SKM-1 treated with dmso at 0.1 percent for 144 hours (cell line): Measurements from ENCODE around the gene NTN1.
"Not testable (repeated sequence)": the region's sequence is repeated elsewhere in the genome, so short reads cannot be mapped to it uniquely, and the experiment has no call there.

Experiments
- DNase-seq: peaks from one replicate; lab custom pipeline; 2025; ENCODE audit not compliant: unreplicated experiment; lab: John Stamatoyannopoulos, UW

The NTN1 gene

DNA sequence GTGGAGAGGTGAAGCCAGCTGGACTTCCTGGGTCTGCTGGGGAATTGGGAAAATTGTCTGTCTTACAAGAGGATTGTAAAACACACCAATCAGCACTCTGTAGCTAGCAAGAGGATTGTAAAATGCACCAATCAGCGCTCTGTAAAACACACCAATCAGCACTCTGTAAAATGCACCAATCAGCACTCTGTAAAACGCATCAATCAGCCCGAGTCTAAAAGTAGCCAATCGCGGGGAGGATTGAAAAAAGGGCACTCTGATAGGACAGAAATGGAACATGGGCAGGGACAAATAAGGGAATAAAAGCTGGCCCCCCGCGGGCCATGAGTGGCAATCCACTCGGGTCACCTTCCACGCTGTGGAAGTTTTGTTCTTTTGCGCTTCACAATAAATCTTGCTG is 130.4 kb downstream of the NTN1 start:
- not testable (repeated sequence) for DNase-seq

DNA sequence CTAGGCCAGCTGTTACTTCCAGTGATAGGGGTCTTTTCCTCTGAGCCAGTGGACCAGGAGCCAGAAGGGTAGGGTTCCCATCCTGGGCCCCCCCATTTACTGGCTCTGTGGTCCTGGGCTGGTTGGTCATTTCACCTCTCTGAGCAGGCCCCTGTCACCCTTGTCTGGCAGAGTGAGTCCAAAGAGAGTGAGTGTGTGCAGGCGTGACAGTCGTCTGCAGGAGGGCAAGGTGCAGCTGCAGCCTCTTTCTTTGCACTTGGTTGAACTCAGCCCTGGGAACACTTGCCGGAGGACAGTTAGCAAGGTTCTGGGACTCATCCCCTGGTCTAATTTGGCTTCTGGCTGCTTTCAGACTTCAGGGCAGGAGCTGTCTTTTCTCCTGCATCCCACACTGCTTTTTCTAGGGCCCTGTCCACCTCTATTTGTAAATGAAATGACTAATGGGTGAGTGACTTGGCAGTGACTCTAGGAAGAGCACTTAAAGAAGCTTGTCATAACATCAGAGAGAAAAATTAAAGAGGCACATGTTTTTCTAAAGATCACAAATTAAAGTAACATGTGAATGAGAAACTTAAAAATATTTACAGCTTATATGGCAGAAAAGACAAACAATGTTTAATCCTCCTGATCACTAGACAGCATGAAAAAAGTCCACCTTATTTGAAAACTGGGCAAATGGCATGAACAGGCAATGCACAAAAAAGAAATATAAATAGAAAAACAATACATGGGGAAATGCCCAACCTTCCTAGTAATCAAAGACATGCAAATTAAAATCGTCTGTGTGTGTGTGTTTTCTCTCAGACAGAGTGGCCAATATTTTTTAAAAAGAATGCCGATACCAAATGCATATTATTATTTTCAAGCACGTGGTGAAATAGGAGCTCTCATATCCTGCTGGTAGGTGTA is 137.5 kb downstream of the NTN1 start:
- DNase-seq: no peak

GRCh38 chr17:9162275-9162985 is 141.1 kb downstream of the NTN1 start:
- DNase-seq: no peak

GRCh38 chr17:9166788-9167187 is 145.5 kb downstream of the NTN1 start:
- no peak for DNase-seq

GRCh38 chr17:9167379-9167778 is 146.1 kb downstream of the NTN1 start:
- no peak for DNase-seq

DNA sequence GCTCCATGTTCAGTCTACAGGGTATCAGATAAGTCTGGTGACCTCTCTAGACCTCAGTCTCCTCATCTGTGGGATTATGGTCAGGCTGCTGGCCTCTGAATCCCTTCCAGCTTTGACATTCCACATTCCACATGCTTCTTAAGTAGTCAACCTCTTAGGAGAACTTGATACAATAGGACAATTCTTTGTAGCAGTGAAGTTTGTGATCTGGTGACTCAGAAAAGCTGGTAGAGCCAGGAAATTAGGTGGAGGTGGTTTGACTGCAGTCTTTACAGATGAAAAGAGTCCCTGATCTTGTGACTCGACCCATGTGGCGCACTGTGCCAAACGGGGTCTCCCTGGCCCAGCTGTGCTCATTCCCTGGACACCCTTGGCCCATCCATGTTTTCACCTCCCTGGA is 147.8 kb downstream of the NTN1 start:
- no peak for DNase-seq

DNA sequence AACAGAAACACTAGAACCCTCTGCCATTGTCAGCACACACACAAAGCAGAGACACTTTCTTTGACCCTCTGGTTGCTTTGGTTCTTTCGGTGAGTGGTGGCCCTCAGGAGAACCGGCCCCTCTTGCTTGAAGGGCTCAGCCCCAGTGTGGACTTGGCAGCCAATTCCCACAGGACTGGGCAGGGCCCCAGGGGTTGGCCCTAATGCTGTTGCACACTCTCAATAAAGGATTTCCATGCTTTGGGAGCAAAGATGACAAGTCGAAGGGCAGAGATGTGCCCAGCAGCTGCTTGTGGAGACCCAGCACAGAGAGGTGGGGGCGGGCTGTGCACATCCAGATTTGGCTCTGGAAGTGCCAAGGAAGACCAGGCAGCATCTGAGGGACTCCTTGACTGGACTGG is 149.0 kb downstream of the NTN1 start:
- no peak for DNase-seq

DNA sequence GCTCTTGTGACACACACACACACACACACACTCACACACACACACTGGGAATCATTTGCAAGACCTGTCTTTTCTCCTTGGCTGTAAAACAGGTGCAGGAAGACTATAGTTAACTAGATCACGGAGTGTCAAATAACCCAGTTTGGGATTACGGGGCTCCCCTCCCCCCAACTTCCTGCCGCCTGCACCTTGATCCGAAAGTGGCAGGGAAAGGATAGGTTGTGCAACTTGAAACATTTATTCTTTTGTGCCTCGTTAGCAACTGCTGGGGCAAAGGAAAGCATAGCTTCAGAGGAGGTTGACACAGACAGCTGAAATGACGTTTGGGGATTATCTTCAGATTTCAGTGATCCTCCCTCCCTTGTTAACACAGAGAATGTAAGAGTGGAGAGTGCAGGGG is 149.5 kb downstream of the NTN1 start:
- DNase-seq: no peak

DNA sequence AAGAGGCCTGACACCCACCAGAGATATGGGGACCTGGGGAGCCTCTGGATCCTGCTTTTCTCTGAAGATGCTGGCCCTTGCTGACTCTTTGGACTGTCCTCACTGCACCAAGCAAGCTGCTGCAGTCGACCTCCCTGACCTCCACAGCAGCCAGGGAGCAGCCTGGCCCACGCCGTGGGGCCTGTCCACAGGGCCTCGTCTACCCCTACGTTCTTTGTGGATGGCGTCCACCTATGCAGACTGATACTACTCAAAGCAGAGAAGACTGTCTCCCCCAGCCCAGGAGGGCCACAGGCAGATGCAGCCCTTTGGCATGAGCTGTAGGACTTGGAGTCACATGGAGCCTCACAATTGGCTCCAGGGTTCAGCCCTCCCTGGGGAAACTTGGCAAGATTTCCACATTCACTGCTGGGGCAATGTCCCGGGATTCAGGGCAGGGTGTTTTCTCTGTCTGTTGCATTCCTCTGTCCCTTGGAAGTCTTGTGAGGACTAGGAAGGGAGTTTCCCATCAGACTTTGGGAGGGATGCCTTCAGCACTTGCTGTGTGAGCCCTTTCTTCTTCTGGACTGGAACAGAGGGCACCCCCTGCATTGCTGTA is 152.2 kb downstream of the NTN1 start:
- no peak for DNase-seq

- no peak for DNase-seq
Observed at GRCh38 chr17:9174312-9174711, 153.0 kb downstream of the NTN1 start.

GRCh38 chr17:9174779-9175574 is 153.7 kb downstream of the NTN1 start:
- DNase-seq: no peak

GRCh38 chr17:9175700-9176467 is 154.6 kb downstream of the NTN1 start:
- DNase-seq: no peak

DNA sequence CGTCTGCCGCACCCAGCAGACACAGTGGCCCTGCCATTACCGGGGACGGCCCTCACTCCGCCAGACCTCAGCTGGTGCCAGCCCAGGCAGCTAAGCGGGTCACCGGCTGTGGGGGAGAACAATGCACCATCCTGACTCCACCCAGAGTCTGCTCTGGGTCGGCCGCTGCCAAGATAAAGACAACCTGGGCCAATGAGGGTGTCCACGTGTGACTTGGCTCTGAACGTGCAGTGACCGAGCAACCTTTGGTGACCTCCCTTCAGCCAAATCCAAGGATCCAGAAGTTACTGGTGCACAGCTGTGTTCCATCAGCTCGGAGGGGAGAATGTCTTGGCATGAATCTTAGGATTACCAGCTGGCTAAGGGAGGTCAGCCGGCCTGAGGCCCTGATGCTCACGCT is 155.9 kb downstream of the NTN1 start:
- DNase-seq: no peak

DNA sequence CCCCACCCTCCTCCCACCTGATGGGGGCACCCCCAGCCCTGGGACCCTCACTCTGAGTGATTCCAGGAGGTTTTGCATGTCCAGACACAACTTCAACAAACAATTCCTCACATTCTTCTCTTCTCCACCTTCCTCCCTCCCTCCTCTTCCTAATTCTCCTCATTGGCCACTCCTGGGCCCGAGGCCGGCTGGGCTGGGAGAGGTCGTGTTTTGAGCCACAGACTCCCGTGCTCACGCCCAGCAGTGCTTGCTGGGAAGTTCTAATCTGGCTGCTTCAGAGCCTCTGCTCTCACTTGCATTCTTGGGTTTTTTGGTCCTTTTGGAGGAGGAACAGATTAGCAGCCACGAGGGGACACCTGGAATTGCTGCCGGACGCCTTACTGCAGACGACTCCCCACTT is 157.0 kb downstream of the NTN1 start:
- no peak for DNase-seq

- DNase-seq: no peak
Observed at GRCh38 chr17:9179602-9180001, 158.3 kb downstream of the NTN1 start.

DNA sequence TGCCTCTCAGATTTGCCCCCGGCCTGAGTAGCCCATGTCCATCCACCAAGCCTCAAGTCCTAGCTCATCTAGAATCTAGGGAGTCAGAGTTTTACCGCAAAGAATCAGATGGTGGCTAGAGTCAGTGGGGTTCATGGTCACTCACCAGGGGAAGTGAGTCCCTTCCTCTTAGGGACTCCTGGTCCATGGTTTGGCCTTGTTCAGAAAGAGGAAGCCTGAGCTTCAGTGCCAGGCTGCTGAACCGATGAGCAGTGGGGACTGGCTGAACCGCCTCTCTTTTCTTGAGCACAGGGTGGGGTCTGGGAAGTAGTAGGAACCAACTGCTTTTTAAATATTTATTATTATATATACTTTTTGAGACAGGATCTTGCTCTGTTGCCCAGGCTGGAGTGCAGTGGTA is 160.3 kb downstream of the NTN1 start:
- DNase-seq: no peak

DNA sequence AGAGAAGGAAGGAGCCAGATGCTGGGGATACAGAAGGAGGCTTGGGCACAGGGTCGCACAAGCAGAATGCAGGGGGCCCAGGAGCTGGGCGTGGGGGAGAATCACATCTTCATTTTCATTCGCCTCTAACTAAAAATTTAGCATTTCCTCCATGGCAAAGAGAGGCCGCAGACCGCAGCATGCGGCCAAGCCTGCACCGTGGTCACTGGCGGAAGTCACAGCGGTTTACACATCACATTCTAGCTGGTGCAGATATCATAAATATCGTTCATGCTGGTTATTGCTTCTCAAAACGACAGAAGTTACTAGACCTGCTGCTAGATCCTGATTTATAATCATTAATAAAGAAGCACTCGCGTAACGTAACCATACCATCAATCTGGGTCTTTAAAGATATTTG is 162.0 kb downstream of the NTN1 start:
- DNase-seq: no peak

- DNase-seq: no peak
Observed at GRCh38 chr17:9185142-9185541, 163.8 kb downstream of the NTN1 start.

- no peak for DNase-seq
Observed at GRCh38 chr17:9185688-9186284, 164.5 kb downstream of the NTN1 start.

- no peak for DNase-seq
Observed at GRCh38 chr17:9187828-9188227, 166.5 kb downstream of the NTN1 start.
